Mesenteric fat pad (tissue), 1 donor: Measurements from ENCODE around the gene CYCS. TPM values are rescaled to one million over a fixed set of nuclear protein-coding genes. Genes with fewer than 3 reads are reported as not detected.

Experiments
- DNase-seq: peaks from one replicate; pipeline ENCODE4 v3.0.0-alpha.2; 2020; ENCODE audit warnings: low spot score
- total RNA-seq: library from RNA; stranded (reverse); fragmentation: NEBNext Ultra II Directional; extraction: Animal tissue kit (Norgen Biotek cat#: 25700); gene quantifications from one replicate; pipeline ENCODE4 v1.2.1, GENCODE V29; 2021
- donor health status: DM: yes; HTN: yes; CAD: no.

The CYCS gene
- total RNA-seq, 1 donor from 2014 or later = 107 TPM

DNA sequence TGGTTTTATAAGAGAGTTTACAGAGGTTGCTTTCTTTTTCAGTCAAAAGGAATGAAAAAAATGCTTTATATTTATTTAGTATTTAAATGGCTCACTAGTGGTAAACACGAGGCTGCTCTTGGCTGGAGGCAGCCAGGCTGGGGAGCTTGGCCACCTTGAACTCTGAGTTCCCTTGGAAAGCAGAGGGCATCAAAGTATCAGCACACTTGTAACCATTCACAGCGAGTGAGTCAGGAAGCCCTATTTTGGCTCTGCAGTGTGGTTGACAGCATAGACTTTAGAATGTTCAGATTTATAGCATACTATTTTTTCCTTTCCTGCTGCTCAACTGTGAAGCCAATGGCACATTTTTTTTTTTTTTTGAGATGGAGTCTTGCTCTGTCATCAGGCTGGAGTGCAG lies 51.6 kb downstream of the CYCS start:
- no peak for DNase-seq

Other genes with a start within 250 kb of the CYCS start
- gene OSBPL3, start 145.1 kb downstream of the CYCS start, total RNA-seq = 9.3 TPM
- not detected for gene NPVF, start 103.2 kb upstream of the CYCS start, total RNA-seq